Activated CD4-positive, alpha-beta T cell treated with anti-CD3 and anti-CD28 coated beads, Interleukin-2, amount 10 ng/mL, durations not matched to agents 7 days and 5 days (primary cell): ENCODE results near the gene IGHMBP2. TPM values are rescaled to one million over a fixed set of nuclear protein-coding genes. Genes with fewer than 3 reads are reported as not detected.

Experiments used
- CTCF ChIA-PET: fragments of 350-600 bp; sonication (Branson Sonifier 250); formaldehyde crosslinking; loops from one replicate; lab custom pipeline; 2021; ENCODE audit warnings: antibody characterized with exemption; lab: Charles Lee
- POLR2A ChIA-PET: fragments of 350-600 bp; sonication (Branson Sonifier 250); formaldehyde crosslinking; loops from one replicate; lab custom pipeline; 2021; ENCODE audit warnings: antibody characterized with exemption; lab: Charles Lee
- DNase-seq: peaks from one replicate; pipeline ENCODE4 v3.0.0-alpha.2; 2020
- H3K27ac Mint-ChIP-seq: one replicate; pipeline ENCODE4 v1.8.0; 2021; ENCODE audit warnings: mild to moderate bottlenecking, moderate library complexity, mixed read lengths
- H3K27me3 Mint-ChIP-seq: one replicate; pipeline ENCODE4 v1.8.0; 2021; ENCODE audit warnings: mixed read lengths
- H3K36me3 Mint-ChIP-seq: one replicate; pipeline ENCODE4 v1.8.0; 2021; ENCODE audit warnings: low read depth, mixed read lengths
- H3K4me1 Mint-ChIP-seq: one replicate; pipeline ENCODE4 v1.8.0; 2021; ENCODE audit warnings: mixed read lengths
- H3K4me3 Mint-ChIP-seq: one replicate; pipeline ENCODE4 v1.8.0; 2021; ENCODE audit warnings: mild to moderate bottlenecking, moderate library complexity, mixed read lengths
- H3K9me3 Mint-ChIP-seq: one replicate; pipeline ENCODE4 v1.8.0; 2021; ENCODE audit warnings: mixed read lengths
- total RNA-seq, 2 experiments: library from RNA; stranded (reverse); gene quantifications; one replicate each; pipeline ENCODE4 v1.2.3, GENCODE V29; 2021

IGHMBP2 gene
- total RNA-seq, 2 experiments from 2014 or later: 23.9 to 28.3 TPM

- H3K27ac Mint-ChIP-seq: no peak overlapping the region
- H3K9me3 Mint-ChIP-seq: no peaks in the 10 kb centered on the region
- no peak overlapping the region for H3K4me3 Mint-ChIP-seq
- no peaks in the 10 kb centered on the region for H3K27me3 Mint-ChIP-seq
- DNase-seq: no peak
- H3K36me3 Mint-ChIP-seq: peaks cover 28% of the 10 kb centered on the region
- CTCF ChIA-PET: interaction anchor here (0.8 kb wide), 1 partner anchor 13 kb away, joined by 3 read pairs; no protein-coding TSS in a partner anchor
- POLR2A ChIA-PET: no interaction called here
- H3K4me1 Mint-ChIP-seq: peaks cover 1% of the 10 kb centered on the region
Observed at GRCh38 chr11:68896171-68896959, 7.3 kb upstream of the IGHMBP2 start.

- Mint-ChIP-seq H3K4me3 (no peak overlapping the region), H3K27ac (no peak overlapping the region), H3K36me3 (peaks cover 23% of the 10 kb centered on the region), H3K4me1 (peaks cover 11% of the 10 kb centered on the region), H3K27me3 (no peaks in the 10 kb centered on the region), H3K9me3 (no peaks in the 10 kb centered on the region)
- CTCF ChIA-PET: no interaction called here
- POLR2A ChIA-PET: no interaction called here
- DNase-seq: no peak
Observed at GRCh38 chr11:68897441-68897840, 6.2 kb upstream of the IGHMBP2 start.

DNA sequence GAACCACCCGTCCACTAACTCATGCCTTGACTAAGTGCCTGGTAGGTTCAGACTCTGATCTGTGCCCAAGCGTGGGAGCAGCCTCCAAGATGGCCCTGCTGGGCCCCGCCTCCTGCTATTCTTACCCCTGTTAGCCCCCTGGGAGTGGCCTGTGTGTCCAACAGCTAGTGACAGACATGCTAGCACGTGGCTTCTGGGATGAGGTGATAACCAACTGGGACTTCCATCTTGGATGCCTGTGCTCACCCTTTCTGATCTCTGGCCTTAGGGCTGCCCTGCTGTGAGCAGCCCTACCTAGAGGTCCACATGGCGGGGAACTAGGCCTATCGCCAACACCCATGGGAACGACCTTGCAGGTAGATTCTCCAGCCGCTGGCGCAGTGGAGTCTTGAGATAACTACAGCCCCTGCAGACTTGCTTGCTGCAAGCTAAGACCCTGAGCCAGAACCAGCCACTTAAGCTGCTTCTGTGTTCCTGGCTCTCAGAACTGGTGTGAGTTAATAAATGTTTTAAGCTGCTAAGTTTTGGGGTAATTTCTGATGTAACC lies 2.8 kb upstream of the IGHMBP2 start:
- Mint-ChIP-seq H3K4me3 (no peak overlapping the region), H3K9me3 (no peaks in the 10 kb centered on the region), H3K27me3 (no peaks in the 10 kb centered on the region), H3K36me3 (peaks cover 21% of the 10 kb centered on the region), H3K4me1 (peaks cover 36% of the 10 kb centered on the region), H3K27ac (no peak overlapping the region)
- no peak for DNase-seq
- CTCF ChIA-PET: interaction anchor here (1.0 to 1.2 kb wide), 2 partner anchors 13 to 17 kb away, joined by 3 read pairs; no protein-coding TSS in a partner anchor
- POLR2A ChIA-PET: no interaction called here

DNA sequence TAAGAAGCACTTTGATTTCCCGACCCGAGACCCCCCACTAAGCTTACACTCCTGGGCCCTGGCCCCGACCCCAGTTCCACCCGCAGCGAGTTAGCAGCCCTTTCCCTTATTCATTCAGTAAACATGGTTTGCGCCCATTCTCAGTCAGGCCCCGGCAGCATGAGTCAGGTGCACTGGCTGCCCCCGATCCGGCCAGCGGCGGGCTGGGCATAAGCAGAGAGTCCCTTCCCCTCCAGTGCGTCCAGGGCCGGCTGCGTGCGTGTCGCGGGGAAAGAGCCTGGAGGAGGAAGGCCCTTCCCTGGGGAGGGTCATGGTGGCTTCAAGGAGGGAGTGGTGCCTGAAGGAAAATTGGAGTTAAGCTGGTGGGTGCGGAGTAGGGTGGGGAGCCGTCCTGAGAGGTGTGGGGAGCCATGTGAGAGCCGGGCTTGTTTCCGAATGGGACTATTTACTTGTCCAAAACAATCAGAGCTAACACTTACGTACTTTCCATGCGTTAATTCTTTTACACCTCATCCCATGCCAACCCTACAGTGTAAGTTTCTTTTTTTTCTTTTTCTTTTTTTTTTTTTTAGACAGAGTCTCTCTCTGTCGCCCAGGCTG lies 657 bp downstream of the IGHMBP2 start:
- peaks cover 21% of the 10 kb centered on the region for H3K36me3 Mint-ChIP-seq
- H3K27ac Mint-ChIP-seq: peak overlapping the region; percentile 93
- POLR2A ChIA-PET: interaction anchor here (0.5 kb wide), 1 partner anchor 59 kb away, joined by 3 read pairs; no protein-coding TSS in a partner anchor
- H3K4me1 Mint-ChIP-seq: peaks cover 38% of the 10 kb centered on the region
- H3K4me3 Mint-ChIP-seq: peak overlapping the region; percentile 91
- H3K27me3 Mint-ChIP-seq: no peaks in the 10 kb centered on the region
- CTCF ChIA-PET: no interaction called here
- H3K9me3 Mint-ChIP-seq: no peaks in the 10 kb centered on the region
- peak; percentile 21 for DNase-seq

GRCh38 chr11:68905421-68906360 lies 2.0 kb downstream of the IGHMBP2 start:
- peak overlapping the region; percentile 91 for H3K4me3 Mint-ChIP-seq
- POLR2A ChIA-PET: interaction anchor here (0.7 kb wide), 1 partner anchor 295 kb away, joined by 3 read pairs; no protein-coding TSS in a partner anchor
- peaks cover 26% of the 10 kb centered on the region for H3K36me3 Mint-ChIP-seq
- CTCF ChIA-PET: no interaction called here
- no peak for DNase-seq
- peaks cover 37% of the 10 kb centered on the region for H3K4me1 Mint-ChIP-seq
- H3K9me3 Mint-ChIP-seq: no peaks in the 10 kb centered on the region
- H3K27ac Mint-ChIP-seq: peak overlapping the region; percentile 17
- no peaks in the 10 kb centered on the region for H3K27me3 Mint-ChIP-seq

- no peak for DNase-seq
- H3K4me3 Mint-ChIP-seq: no peak overlapping the region
- H3K36me3 Mint-ChIP-seq: peaks cover 37% of the 10 kb centered on the region
- ChIA-PET POLR2A (no interaction called here), CTCF (interaction anchor here (0.7 kb wide), 1 partner anchor 50 kb away, joined by 3 read pairs; no protein-coding TSS in a partner anchor)
- peaks cover 19% of the 10 kb centered on the region for H3K4me1 Mint-ChIP-seq
- no peaks in the 10 kb centered on the region for H3K9me3 Mint-ChIP-seq
- no peaks in the 10 kb centered on the region for H3K27me3 Mint-ChIP-seq
- H3K27ac Mint-ChIP-seq: no peak overlapping the region
Observed at GRCh38 chr11:68908273-68908672, 4.6 kb downstream of the IGHMBP2 start.

GRCh38 chr11:68910965-68911364 lies 7.3 kb downstream of the IGHMBP2 start:
- no peak overlapping the region for H3K27ac Mint-ChIP-seq
- no peak for DNase-seq
- no peaks in the 10 kb centered on the region for H3K9me3 Mint-ChIP-seq
- H3K4me1 Mint-ChIP-seq: peaks cover 2% of the 10 kb centered on the region
- ChIA-PET POLR2A (no interaction called here), CTCF (no interaction called here)
- no peak overlapping the region for H3K4me3 Mint-ChIP-seq
- peaks cover 44% of the 10 kb centered on the region for H3K36me3 Mint-ChIP-seq
- H3K27me3 Mint-ChIP-seq: no peaks in the 10 kb centered on the region

- Mint-ChIP-seq H3K36me3 (peaks cover 48% of the 10 kb centered on the region), H3K9me3 (no peaks in the 10 kb centered on the region), H3K4me3 (no peak overlapping the region), H3K27me3 (no peaks in the 10 kb centered on the region), H3K4me1 (peaks cover 5% of the 10 kb centered on the region), H3K27ac (no peak overlapping the region)
- no peak for DNase-seq
- CTCF ChIA-PET: no interaction called here
- POLR2A ChIA-PET: interaction anchor here (0.6 kb wide), 1 partner anchor 652 kb away, joined by 3 read pairs; no protein-coding TSS in a partner anchor
Observed at GRCh38 chr11:68911731-68912130, 8.0 kb downstream of the IGHMBP2 start.

GRCh38 chr11:68912254-68912653 lies 8.6 kb downstream of the IGHMBP2 start:
- no peaks in the 10 kb centered on the region for H3K9me3 Mint-ChIP-seq
- H3K4me3 Mint-ChIP-seq: no peak overlapping the region
- ChIA-PET CTCF (no interaction called here), POLR2A (interaction anchor here (0.6 kb wide), 1 partner anchor 652 kb away, joined by 3 read pairs; no protein-coding TSS in a partner anchor)
- H3K36me3 Mint-ChIP-seq: peaks cover 47% of the 10 kb centered on the region
- no peak for DNase-seq
- H3K27me3 Mint-ChIP-seq: no peaks in the 10 kb centered on the region
- peaks cover 5% of the 10 kb centered on the region for H3K4me1 Mint-ChIP-seq
- no peak overlapping the region for H3K27ac Mint-ChIP-seq

- H3K9me3 Mint-ChIP-seq: no peaks in the 10 kb centered on the region
- H3K27me3 Mint-ChIP-seq: no peaks in the 10 kb centered on the region
- ChIA-PET POLR2A (no interaction called here), CTCF (interaction anchor here (0.6 to 1.5 kb wide), 2 partner anchors 13 to 743 kb away, joined by 3 read pairs; no protein-coding TSS in a partner anchor)
- no peak overlapping the region for H3K4me3 Mint-ChIP-seq
- H3K27ac Mint-ChIP-seq: no peak overlapping the region
- DNase-seq: no peak
- H3K36me3 Mint-ChIP-seq: peaks cover 48% of the 10 kb centered on the region
- H3K4me1 Mint-ChIP-seq: peaks cover 5% of the 10 kb centered on the region
Observed at GRCh38 chr11:68913188-68913587, 9.5 kb downstream of the IGHMBP2 start.

DNA sequence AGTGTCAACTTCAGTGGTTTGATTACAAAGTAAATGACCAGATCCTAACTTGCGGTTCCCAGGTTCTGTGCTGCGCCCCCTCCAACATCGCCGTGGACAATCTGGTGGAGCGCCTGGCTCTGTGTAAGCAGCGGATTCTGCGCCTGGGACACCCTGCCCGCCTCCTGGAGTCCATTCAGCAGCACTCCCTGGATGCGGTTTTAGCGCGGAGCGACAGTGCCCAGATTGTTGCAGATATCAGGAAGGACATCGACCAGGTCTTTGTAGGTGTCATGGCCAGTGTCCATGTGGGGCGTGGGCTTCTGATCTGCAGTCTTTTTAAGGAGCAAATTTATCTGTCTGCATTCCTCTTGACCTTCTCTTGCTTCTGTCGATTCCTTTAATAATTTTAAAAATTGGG lies 11.1 kb downstream of the IGHMBP2 start:
- H3K27me3 Mint-ChIP-seq: no peaks in the 10 kb centered on the region
- H3K36me3 Mint-ChIP-seq: peaks cover 49% of the 10 kb centered on the region
- peaks cover 5% of the 10 kb centered on the region for H3K4me1 Mint-ChIP-seq
- ChIA-PET CTCF (interaction anchor here (0.6 to 0.7 kb wide), 2 partner anchors 10 to 64 kb away, joined by 3 to 4 read pairs; no protein-coding TSS in a partner anchor), POLR2A (no interaction called here)
- no peaks in the 10 kb centered on the region for H3K9me3 Mint-ChIP-seq
- DNase-seq: no peak
- H3K27ac Mint-ChIP-seq: no peak overlapping the region
- no peak overlapping the region for H3K4me3 Mint-ChIP-seq

DNA sequence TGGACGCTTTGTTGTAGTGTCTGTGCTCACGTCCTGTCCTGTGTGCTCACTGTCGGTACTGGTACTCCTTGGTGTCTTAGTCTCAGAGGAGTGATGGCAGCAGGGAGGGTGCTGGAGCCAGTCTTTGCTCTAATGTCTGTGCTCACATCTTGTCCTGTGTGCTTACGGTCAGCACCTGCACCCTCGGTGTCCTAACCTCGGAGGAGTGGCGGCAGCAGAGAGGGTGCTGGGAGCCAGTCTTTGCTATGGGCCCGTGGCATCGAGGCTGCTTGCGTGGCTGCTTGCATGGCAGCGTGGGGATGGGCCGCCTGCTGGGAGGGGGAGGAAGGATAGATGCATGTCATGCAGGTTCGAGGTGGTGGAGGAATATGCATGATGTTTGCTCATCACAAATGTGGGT lies 12.7 kb downstream of the IGHMBP2 start:
- ChIA-PET CTCF (no interaction called here), POLR2A (no interaction called here)
- no peaks in the 10 kb centered on the region for H3K27me3 Mint-ChIP-seq
- H3K27ac Mint-ChIP-seq: no peak overlapping the region
- H3K4me1 Mint-ChIP-seq: peaks cover 5% of the 10 kb centered on the region
- no peak overlapping the region for H3K4me3 Mint-ChIP-seq
- H3K36me3 Mint-ChIP-seq: peaks cover 43% of the 10 kb centered on the region
- no peak for DNase-seq
- no peaks in the 10 kb centered on the region for H3K9me3 Mint-ChIP-seq
